HL-60/S4 treated with phorbol 12-myristate 13-acetate at 8.2 ng/mL for 4 days and 3 days (cell line): ENCODE results near the gene DIAPH1.

Experiments used
- in situ Hi-C: fragments of 300-500 bp; cut with MboI; formaldehyde crosslinking; loops from 2 replicates; pipeline ENCODE4 v1.15.0; 2022; ENCODE audit warnings: low sequenced_read_pairs

DIAPH1 gene

DNA sequence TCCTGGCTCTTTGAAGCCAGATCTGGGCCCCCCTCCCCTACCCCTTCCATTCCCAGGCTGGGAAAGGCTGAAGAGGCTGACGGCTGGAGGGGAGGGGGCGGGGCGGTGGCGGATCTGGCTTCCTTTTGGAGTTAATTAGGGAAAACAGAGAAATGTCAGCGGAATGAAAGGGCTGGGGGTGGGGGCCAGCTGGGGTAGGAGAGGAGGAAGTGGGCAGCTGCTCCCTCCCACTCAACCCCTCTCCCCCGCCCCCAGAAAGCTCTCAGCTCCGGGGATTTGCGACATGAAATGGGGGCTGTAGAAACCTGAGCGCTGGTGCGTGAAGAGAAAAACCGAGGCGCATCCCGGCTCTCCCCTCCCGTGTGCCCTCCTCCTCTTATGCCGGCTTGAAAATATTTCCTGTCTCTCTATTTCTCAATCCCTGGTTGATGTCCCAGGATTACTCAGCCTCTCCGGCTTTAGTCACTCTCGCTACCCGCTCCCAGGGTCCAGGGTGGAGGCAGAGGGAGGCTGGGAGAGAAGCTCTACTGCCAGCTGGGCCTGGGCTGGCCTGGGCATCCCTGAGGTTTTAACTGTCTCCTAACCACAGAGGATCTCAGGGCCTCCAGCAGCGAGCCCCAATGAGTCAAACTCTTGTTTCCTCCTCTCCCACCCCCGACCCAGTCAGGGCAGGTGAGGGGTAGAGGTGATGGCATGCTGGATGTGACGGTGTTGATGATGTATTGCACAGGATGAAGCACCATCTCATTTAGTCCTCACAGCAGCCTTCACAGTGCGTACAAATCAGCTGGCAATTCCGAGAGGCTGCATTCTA, 109.8 kb downstream of the DIAPH1 start:
- in situ Hi-C loops, result no loop called here

DNA sequence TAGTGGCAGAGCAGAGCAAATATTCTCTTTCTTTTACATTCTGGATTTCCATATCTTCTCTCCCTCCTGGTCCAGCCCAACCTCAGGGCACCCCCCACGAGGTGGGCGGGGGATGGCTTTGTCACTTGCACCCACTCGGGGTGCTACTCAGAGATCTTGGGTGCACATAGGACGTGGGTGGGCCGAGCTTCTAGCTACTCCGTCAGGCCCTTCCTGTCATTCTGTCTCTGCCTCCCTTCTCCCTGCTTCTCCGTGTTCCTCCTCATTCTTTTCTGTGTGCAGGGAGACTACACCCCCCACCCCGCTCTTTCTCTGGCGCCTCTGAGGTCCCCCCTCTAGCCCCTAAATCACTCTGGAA, 110.4 kb downstream of the DIAPH1 start:
- in situ Hi-C loops, result no loop called here

DNA sequence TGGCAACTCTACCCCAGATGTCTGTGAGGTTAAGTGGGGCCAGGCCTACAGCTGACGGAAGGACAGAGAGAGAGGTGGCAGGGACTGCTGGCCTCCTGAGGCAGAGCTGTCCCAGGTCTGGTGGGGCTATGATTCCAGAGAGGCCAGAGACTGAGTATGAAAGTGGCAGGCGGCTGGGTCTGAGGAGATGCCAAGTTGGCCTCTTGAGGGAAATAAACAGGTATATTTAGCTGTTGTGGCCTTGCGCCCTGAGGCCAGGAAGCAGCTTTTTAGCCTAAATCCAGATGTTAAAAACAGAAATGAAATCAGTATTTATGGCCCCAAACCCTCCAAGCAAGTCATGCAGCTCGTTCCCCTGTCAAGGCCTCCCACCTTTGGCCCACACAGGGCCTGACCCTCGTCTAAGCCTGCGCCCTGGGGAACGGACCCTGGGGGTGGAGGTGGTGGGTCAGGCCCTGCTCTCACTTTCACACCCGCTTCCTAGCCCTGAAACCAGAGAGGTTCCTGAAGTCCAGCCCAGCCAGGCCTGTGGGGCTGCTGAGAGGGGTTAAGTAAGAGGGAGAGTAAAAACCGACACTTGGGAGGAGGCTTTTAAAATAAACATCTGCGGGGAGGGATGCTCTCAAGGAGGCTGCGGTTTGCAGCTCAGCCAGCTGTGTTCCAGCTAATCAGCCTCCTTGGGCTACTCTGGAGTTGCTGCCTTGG, 111.3 kb downstream of the DIAPH1 start:
- in situ Hi-C loops, result no loop called here

DNA sequence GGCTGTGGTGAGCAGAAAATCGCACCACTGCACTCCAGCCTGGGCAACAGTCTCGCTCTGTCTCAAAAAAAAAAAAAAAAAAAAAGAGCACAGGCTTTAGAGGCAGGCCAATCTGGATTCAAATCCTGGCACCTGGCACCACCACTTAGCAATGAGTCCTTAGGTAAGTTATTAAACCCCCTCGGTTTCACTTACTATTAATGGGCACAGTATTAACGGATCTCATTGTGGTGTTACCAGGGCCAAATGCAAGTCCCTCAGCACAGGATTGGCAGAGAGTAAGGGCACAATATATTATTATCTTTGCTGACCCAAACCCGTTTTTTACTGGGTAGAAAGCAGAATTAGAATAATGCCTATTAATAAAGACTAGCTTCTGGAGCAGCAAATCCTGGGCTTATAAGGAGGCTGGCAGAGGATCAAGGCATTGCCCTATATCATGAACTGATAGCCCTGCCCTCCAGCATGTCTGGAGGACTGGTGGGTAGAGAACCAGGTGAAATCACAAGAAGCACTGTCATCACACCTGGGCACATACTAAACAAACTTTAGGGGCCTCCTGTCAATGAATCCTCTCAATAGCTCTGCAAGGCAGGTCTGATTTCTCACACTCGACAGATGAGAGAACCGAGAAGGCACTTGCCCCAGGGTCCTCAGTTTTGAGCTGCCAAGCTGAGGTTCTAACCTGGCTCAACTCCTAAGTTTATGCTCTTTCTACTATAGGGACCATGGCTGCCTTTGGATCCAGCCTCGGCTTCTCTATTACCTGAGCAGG, 112.2 kb downstream of the DIAPH1 start:
- in situ Hi-C loops, result no loop called here

DNA sequence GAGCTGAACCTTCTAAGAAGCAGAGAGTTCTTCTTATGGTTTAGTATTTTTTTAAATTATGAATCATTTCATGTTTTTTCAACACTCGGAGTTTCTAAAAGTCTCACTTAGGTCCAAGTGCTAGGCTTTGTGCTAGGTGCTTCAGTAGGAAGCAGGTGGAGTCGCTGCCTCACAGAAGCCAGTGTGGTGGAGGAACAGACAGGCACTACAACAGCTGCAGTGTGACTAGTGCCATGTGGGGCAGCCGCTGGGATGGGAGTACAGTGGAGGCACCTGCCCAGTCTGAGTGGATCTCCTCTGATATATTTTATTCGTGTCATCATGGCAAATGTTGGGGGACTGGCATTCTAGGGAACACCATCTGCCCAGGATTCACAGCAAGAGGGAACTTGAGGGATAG, 114.6 kb downstream of the DIAPH1 start:
- in situ Hi-C loops, result no loop called here

DNA sequence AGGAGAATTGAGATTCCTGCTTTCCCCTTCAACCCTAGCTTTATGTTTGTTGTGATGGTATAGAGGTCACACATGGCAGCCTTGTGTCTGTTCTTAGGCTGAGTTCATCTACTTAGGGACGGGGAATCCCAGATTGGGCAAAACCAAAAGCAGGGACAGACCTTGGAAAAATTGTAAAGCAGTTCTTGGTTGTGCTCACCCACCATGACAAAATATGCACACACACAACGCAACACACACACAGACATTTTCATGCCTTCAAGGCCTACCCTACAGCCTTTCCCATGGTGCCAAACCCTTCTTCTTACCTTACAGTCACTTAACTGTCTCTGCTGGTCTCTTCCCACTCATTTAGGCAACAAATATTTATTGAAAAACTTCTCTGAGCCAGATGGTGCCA, 115.1 kb downstream of the DIAPH1 start:
- in situ Hi-C loops, result no loop called here

DNA sequence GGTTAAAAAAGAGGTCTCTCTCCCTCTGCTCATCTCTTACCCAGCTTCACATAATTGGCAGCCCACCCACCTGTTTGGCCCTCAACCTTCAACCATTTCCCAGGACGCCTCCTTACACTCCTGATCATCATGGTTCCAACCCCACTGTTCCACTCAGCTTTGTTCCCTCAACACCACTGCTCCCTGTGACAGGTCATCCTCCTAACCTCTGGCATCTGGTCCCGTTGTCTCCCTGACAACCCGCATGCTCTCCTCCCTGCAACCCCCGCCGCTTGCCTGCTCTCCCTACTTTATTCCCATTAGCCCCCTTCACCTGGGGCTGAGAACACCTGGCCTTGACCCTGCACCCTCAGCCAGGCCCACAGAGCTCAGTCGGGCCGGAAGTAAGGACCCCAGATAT, 117.0 kb downstream of the DIAPH1 start:
- in situ Hi-C loops, result no loop called here

DNA sequence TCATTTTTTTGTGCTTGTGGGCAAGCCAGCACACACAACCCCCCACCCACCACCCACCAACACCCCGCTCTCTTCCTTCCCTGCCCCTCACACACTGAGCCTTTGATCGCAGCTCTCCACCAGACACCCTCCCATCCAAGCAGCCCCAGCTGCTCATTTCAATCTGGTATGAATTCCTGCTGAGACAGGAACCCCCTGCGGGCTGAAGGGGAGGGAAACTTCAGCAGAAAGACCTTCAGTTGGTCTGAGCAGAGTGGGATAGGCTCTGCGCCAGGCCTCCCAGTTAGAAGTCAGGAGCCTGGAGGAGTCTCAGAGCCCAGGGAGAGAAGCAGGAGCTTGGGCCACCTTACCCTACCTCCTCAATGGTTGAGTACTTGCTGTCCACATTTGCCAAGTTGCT, 122.8 kb downstream of the DIAPH1 start:
- in situ Hi-C loops, result no loop called here

DNA sequence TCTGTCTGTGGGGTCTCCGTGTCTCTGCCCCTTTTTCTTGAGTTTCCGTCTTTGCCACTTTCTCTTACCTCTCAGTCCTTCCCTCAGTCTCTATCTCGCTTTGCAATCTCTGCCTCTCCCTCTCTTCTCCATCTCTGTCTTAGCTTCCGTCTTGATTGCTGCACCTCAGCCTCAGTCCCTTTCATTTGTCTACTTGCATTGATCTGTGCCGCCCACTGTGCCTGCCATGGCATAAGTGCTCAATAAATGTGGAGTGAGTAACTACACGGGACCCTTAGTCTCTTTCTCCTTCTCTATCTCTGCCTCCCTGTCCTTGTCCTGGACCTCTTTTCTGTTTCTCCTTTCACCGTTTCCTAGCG, 123.4 kb downstream of the DIAPH1 start:
- in situ Hi-C loops, result no loop called here

DNA sequence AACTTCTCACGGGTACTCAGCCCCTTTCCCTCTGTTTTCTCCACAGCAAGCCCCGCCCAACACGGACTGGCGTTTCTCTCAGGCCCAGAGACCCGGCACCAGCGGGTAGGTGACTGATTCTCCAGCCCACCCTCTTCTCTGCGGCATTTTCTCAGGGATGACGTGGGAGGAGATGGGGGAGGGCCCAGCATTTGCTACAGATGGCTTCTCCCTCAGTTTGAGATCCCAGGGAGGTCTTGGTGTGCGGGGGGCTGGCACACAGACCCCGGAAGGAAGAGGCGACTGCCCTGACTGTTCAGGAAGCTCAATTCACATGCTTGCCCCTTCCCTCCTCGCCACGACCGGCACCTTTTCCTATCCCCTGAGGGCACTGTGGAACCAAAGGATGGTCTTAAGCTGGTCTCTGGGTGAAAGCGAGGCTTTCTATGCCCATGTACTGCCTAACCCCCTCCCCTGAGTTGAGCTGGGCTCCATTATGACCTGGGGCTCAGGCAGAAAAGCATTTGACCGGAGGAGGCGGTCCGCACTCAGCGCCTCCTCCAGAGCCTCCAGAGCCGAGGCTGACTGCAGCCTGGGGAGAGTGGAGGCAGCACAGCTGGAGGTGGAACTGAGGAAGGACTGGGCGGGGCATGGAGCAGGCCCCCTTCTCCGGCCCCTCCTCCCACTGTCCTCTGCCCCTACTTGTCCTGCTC, 123.9 kb downstream of the DIAPH1 start:
- in situ Hi-C loops, result no loop called here

DNA sequence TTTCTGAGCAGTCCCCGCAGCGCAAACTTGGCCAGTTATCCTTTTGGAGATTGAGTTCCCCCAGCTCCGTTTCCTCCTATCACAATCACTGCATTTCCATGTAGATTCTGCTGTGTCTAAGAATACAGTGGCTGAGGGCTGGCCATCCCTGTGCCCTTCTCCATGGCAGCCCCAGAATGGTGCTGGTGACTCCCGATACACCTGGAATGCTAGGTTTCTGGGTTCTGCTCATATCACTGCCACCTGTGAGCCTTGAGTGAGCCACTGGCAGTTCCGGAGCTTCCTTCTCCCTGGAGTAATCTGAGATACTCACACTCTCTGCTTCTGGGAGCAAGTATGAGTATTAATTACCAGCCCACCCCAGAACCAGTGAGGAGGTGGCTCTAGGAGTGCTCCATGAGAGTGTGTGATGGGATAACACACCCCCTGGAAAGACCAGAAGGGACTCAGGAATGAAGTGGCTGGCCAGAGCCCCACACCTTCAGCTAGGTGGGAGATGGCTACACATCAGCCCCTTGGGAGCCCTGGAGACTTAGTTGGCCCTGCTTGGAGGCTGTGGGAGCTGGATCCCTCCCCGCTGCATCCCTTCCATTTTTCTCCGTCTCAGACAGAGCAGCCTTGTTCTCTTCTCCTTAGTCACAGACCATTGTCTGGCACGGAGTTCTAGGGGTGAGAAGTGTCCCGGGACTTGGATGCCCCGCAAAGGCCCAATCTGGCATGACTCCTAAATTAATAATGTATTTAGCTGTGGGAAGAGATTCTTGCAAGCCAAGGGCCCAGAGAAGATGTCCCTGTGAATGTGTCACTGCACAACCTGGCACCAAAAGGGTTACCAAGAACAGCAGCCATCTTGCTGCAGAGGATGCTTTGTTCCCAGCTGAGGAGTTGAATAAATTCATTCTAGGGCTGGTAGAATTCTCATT, 125.0 kb downstream of the DIAPH1 start:
- in situ Hi-C loops, result no loop called here

DNA sequence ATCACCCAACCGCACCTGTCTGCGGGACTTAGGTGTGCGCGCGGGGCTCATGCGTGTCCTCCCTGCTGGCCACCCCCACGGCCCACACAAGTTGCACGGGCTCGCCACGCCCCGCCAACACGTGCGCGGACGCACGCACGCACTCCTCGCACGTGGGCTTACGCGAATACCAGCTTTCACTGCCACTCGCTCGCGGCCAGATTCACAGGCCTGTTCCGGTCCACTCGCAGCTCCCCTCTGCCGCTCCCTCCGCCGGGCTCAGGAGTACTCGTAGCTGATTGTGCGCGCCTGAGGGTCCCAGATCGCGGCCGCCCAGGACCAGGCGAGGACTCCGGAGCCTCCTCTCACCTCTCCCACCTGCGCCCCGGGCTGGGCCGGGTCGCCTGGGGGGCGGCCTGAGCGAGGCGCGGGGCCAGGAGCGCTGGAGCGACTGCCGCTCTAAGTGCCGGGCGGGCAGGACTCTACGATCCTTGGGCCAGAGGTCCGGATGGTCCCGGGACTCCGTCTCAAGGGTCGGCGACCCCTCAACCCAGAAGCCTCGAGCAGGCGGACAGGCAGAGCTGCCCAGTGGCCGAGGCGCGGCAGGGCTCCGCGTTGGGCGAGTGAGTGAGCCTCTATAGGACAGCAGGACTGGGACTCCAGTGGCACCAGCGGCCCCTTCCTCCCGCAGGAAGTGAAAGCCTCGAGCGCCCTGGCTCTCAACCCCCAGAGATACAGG, 126.5 kb downstream of the DIAPH1 start:
- in situ Hi-C loops, result no loop called here

DNA sequence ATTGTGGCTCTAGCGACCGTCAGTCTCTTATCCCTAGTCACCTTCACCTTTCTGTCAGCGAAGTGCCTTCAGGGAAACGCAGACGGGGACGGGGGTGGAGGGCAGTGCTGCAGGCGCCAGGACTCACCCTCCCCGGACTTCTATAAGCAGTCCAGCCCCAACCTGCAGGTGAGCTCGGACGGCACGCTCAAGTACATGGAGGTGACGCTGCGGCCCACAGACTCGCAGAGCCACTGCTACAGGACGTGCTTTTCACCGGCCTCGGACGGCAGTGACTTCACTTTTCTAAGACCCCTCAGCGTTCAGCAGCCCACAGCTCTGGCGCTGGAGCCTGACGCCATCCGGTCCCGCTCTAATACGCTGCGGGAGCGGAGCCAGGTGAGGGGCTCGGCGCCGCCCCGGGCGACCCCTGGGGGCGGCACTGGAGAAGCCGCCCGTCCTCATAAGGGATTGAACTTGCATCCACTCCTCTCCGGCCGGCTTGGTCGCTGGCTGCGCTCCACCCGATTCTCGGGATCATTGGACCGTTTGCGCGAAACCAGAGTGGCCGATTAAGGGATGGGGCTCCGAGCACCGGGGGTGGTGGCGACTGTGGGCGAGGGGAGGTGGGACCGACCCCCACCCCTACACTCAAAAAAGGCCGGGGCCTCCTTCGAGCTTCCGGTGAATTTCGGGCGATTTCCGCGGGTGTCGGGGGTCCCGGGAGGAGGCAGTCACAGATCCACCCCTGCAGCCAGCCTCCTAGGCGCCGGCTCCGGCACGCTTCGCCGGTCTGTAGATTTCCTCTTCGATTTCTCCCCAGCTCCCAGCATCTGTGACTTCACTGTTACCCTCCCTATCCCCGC, 127.3 kb downstream of the DIAPH1 start:
- in situ Hi-C loops, result no loop called here

DNA sequence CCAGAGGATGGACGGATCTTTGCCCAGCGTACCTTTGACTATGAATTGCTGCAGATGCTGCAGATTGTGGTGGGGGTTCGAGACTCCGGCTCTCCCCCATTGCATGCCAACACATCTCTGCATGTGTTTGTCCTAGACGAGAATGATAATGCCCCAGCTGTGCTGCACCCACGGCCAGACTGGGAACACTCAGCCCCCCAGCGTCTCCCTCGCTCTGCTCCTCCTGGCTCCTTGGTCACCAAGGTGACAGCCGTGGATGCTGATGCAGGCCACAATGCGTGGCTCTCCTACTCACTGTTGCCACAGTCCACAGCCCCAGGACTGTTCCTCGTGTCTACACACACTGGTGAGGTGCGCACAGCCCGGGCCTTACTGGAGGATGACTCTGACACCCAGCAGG, 128.0 kb downstream of the DIAPH1 start:
- in situ Hi-C loops, result no loop called here

DNA sequence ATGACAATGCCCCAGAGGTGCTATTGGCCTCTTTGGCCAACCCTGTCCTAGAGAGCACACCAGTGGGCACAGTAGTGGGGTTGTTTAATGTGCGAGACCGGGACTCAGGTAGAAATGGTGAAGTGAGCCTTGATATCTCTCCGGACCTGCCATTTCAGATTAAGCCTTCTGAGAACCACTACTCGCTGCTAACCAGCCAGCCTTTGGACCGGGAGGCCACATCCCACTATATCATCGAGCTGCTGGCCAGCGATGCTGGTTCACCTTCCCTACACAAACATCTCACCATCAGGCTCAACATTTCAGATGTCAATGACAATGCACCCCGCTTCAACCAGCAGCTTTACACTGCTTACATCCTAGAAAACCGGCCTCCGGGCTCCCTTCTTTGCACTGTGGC, 128.5 kb downstream of the DIAPH1 start:
- in situ Hi-C loops, result no loop called here

DNA sequence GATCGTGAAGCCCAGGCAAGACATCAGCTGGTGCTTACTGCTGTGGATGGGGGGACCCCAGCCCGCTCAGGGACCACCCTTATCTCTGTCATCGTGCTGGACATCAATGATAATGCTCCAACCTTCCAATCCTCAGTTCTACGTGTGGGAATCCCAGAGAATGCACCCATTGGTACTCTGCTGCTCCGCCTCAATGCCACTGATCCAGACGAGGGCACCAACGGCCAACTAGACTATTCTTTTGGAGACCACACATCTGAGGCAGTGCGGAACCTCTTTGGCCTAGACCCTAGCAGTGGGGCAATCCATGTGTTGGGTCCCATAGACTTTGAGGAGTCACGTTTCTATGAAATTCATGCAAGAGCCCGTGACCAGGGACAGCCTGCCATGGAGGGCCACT, 129.0 kb downstream of the DIAPH1 start:
- in situ Hi-C loops, result no loop called here

DNA sequence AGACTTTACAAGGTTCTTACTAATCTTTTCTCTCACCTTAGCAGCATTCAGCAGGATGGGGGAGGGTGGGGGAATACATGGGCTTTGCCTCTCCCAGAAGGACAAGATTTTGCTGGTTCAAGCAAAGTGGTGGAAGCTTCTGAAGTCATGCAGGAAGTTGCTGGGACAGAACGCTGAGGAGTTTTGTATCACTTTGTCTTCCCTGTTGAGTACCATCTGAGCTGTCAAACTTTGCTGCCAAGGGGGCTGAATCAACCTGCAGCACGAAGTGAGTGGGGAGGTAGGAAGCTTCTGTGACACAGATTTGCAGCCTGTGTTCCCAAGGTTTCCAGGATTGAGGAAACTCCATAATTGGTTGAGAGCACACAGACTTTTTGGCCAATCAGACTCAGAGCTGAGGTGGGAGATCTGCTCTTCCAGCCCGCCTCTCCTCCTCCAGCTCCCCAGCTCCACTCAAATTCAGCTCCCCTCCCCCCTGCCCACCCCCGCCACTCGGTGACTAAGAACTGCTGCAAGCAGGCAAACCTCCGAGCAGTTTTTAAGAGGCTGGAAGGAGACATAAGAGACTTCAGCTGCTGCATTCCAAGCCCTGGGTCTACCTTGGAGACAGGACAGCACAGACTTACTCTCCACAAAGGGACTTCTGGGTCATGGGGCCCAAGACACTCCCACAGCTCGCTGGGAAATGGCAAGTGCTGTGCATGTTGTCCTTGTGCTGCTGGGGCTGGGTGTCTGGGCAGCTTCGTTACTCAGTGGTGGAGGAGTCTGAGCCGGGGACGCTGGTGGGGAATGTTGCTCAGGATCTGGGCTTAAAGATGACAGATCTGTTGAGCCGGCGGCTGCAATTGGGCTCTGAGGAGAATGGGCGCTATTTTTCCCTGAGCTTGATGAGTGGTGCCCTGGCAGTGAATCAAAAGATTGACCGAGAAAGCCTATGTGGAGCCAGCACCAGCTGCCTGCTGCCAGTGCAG, 129.9 kb downstream of the DIAPH1 start, which contains the start of gene PCDHGC5:
Gene PCDHGC5 (plus strand): TSS at position 491 of the 971 bp plus-strand sequence. CDS start 160 bp downstream, at position 651.
- in situ Hi-C loops, result no loop called here
